CD4-positive, alpha-beta T cell treated with Interleukin-4 for 4 hours (primary cell): ENCODE measurements around the gene TNFSF12.

Source experiments
- DNase-seq: peaks from one replicate; pipeline ENCODE4 v3.0.0-alpha.2; 2020

TNFSF12 gene

DNA sequence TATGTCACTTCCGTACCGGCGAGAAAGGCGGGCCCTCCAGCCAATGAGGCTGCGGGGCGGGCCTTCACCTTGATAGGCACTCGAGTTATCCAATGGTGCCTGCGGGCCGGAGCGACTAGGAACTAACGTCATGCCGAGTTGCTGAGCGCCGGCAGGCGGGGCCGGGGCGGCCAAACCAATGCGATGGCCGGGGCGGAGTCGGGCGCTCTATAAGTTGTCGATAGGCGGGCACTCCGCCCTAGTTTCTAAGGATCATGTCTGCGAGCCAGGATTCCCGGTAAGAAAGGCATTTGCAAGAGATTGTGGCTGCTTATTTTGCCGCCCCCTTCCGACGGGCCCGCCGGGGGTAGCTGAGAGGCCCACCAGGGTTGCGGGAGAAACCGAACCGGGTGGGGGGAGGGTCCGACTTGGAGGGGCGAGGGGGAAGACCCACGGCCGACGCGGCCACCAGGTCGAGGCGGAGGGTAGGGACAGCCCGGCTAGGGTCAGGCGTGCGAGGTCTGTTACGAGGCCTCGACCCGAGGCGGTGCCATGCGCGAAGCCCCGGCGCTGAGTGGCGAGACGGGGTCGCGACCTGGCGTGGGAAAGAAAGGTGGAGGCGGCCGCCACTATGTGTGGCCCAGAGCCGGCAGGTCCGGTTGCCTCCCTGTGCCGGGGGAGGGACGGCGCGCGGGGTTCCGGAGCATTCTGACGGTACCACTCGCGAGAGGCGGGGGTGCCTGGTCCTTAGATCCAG lies 23.9 kb downstream of the TNFSF12 start:
- DNase-seq = peak; percentile 100

DNA sequence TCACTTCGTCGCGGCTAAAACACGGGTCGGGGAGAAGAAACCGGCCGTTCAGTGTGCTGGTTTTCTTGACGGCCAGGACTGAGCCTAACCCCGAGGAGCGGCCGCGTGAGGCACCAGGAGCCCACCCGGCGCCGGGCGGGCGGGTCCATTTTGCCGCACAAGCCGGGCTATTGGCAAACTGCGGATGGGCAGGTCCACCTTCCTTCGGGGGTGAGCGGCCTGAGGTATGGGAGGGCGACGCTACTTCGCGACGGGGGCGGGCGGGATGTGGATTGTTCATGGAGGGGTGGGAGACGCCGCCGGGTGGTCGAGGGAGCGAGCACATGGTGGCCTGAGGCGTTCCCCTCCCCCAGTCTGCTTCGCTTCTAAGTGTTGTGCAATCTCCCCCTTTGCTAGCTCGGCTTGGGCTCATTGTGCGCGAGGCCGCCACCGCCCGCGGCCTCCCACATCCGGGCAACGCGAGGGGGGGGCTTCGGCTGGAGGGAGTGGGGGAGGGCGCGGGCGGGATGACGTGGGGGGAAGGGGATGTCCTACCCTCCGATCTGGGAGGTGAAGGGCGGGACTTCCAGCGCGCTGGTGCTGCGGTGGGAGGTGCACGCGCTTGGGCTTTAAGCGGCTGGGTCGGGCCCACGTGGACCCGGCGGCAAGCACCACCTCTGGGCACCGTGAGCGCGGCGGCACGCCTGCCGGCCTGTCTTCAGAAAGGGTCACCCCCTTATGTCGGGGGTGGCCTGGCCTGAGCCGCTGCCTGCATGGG lies 24.6 kb downstream of the TNFSF12 start:
- DNase-seq = peak; percentile 93

DNA sequence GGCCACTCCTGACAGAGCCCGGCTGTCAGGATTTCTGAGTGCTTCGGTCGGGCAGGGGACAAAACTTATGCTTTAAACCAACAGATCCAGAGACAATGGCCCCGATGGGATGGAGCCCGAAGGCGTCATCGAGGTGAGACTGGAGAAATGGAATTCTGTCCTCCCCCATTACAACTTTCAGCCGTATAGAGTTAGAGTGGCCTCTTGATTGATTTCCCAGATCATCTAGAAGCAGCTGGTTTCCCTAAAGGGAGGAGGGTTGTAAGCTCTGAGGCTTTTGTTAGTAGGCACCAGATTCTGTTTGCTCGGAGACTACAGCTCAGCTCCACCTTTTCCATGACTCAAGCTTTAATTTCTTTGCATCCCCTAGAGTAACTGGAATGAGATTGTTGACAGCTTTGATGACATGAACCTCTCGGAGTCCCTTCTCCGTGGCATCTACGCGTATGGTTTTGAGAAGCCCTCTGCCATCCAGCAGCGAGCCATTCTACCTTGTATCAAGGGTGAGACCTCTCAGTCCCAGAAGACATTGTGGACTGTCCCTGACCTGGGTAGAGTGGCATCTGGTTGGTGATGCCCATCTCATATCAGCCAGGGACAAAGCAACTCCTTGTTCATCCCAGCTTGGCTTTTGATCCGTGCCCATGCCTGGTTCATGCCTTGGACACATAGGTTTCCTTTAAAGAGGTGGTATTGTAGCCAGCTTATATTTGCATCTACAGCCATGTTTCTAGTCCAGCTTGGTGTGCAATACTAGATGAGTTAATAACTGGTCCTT lies 25.5 kb downstream of the TNFSF12 start:
- no peak for DNase-seq

DNA sequence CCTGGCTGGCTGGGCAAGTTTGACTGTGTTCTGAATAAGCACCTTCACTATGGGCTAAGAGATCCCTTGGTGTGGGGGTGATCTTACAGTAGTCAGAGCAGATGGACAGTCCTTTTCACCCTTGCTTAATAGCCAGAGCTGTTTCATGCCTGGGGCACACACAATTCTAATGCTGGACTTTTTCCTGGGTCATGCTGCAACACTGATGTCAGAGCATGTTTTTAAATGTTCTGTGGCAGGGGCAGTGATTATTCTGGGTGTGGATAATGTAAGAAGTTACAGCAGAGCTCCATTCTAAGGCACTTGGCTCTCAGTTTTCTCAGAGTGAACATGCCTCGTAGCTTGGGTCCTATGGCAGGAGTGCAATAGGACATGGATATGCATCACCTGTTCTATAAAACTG lies 26.6 kb downstream of the TNFSF12 start:
- no peak for DNase-seq

DNA sequence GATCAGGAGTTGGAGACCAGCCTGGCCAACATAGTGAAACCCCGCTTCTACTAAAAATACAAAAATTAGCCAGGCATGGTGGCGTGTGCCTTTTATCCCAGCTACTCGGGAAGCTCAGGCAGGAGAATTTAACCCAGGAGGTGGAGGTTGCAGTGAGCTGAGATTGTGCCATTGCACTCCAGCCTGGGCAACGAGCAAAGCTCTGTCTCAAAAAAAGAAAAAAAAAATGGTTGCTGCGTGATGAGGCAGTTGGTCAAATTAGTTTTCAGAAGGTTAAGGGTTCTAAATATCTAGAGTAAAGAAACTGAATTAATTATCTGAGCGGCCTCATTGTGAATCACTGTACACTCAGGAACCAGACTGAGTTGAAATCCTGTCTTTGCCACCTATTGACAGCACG lies 27.1 kb downstream of the TNFSF12 start:
- no peak for DNase-seq

DNA sequence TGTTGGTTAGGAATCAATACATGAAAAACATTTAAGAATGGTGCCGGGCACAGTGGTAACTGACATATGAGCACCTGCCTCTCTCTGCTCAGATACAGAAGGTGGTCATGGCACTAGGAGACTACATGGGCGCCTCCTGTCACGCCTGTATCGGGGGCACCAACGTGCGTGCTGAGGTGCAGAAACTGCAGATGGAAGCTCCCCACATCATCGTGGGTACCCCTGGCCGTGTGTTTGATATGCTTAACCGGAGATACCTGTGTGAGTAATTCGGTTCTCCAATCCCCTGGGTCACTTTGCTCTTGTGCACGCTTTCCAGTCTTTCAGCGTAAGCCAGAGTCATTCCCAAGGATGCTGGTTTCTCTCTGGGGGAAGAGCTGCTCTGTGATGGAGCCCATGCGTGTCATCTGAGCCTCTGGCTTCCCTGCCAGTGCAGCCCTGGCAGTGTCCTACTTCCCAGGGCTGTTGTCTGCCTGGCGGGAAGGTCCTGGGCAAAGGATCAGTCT lies 27.6 kb downstream of the TNFSF12 start:
- DNase-seq = no peak

DNA sequence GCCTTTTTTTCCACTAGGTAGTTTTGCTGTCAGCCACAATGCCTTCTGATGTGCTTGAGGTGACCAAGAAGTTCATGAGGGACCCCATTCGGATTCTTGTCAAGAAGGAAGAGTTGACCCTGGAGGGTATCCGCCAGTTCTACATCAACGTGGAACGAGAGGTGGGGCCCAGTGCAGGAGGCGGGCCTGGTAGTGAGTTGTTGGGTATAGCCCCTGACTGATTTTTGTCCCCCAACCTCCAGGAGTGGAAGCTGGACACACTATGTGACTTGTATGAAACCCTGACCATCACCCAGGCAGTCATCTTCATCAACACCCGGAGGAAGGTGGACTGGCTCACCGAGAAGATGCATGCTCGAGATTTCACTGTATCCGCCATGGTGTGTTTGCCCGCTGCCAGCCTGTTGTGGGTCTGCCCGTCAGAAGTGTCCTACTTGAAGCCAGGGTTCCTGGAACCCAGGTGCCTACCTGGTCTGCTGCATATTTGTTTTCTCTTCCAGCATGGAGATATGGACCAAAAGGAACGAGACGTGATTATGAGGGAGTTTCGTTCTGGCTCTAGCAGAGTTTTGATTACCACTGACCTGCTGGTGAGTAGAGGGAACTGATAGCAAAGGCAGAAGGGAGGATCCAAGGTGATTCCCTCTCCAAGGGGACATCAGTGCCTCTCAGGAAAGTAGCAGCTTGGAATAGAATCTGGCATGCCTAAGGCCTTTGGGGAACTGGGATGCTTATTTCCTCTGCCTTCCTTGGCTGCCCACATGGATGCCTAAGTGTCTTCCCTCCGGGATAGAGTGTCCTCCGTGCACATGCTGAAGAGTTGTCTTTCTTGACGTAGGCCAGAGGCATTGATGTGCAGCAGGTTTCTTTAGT lies 28.7 kb downstream of the TNFSF12 start:
- no peak for DNase-seq

DNA sequence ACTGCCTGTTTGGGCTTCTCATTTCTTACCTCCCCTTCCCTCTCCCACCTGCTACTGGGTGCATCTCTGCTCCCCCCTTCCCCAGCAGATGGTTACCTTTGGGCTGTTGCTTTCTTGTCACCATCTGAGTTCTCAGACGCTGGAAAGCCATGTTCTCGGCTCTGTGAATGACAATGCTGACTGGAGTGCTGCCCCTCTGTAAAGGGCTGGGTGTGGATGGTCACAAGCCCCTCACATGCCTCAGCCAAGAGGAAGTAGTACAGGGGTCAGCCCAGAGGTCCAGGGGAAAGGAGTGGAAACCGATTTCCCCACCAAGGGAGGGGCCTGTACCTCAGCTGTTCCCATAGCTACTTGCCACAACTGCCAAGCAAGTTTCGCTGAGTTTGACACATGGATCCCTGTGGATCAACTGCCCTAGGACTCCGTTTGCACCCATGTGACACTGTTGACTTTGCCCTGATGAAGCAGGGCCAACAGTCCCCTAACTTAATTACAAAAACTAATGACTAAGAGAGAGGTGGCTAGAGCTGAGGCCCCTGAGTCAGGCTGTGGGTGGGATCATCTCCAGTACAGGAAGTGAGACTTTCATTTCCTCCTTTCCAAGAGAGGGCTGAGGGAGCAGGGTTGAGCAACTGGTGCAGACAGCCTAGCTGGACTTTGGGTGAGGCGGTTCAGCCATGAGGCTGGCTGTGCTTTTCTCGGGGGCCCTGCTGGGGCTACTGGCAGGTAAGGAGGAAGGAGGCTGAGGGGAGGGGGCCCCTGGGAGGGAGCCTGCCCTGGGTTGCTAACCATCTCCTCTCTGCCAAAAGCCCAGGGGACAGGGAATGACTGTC lies 30.4 kb downstream of the TNFSF12 start, which contains the start of gene CD68:
CD68 (plus strand) TSS at position 638 of the 833 bp plus-strand sequence; CDS start at position 678, 40 bp downstream.
- peak; percentile 75 for DNase-seq

DNA sequence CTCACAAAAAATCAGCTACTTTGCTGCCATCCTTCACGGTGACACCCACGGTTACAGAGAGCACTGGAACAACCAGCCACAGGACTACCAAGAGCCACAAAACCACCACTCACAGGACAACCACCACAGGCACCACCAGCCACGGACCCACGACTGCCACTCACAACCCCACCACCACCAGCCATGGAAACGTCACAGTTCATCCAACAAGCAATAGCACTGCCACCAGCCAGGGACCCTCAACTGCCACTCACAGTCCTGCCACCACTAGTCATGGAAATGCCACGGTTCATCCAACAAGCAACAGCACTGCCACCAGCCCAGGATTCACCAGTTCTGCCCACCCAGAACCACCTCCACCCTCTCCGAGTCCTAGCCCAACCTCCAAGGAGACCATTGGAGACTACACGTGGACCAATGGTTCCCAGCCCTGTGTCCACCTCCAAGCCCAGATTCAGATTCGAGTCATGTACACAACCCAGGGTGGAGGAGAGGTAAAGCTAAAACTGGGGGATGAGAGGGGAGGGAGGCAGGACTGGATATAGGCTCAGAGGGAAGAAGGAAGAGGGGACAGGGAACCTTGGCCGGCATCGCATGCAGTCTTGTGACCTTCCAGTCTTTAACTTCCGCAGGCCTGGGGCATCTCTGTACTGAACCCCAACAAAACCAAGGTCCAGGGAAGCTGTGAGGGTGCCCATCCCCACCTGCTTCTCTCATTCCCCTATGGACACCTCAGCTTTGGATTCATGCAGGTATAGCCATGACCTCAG lies 31.2 kb downstream of the TNFSF12 start:
- no peak for DNase-seq

DNA sequence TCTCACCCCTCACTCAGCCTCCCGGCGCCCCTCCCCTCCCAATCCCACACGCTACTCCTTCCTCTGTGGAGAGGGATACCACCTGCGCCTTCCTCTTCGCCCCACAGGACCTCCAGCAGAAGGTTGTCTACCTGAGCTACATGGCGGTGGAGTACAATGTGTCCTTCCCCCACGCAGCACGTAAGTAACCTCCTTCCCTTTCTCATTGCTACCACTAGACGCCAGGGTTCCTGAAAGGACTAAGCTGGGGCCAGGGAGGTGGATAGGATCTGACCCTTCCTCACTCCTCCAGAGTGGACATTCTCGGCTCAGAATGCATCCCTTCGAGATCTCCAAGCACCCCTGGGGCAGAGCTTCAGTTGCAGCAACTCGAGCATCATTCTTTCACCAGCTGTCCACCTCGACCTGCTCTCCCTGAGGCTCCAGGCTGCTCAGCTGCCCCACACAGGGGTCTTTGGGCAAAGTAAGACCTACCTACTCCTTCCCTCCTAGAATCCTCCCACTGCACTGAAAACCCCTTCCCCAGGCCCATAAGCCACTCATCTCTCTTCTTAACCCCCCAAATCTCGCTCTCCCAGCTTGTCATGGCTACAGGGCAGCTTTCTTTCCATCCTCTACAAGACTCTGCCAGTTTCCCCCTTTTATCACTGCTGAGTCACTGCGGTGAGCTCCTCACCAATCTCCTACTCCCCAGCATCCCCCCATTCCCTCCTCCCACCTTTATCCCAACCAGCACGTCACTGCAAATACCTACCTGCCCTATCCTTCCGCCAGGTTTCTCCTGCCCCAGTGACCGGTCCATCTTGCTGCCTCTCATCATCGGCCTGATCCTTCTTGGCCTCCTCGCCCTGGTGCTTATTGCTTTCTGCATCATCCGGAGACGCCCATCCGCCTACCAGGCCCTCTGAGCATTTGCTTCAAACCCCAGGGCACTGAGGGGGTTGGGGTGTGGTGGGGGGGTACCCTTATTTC lies 32.0 kb downstream of the TNFSF12 start:
- DNase-seq = no peak

DNA sequence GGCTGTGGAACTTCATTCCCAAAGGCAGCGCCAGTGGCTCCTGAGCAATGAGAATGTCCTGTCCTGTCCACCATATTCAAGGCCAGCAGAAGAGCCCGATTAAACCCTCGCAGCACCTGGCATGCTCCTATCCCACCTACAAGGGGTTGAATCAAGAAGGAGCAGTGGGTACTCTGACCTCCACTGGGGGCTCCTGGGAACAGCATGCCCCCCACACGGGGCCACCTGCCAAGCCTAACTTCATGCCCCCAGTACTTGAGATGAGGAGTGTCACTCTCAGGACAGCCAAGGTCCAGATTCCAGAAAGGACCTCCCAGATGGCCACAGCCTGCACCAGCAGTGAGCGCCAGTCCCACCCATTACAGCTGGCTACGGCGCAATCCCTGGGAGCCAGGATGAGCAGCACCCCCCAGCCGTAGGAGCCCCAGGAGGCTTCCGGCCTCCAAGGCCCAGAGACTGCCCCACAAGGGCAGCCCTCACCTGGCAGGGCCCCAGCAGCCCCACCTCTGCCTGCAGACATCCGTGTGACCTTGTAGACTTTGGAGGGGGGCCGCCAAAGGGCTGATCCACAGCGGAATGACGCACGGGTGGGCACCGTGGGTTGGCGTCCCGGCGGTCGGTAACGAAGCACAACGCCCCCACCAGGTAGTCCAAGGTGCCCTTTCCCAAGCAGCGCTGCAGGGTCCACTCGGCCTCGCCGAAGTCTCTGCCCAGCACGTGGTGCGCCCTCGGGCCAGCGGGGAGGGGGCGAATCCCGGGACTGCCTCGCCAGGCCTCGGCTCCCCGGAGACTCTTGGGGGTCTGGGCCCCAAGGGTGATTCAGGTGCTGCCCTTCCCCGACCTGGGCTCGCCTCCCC lies 33.8 kb downstream of the TNFSF12 start:
- DNase-seq = no peak

DNA sequence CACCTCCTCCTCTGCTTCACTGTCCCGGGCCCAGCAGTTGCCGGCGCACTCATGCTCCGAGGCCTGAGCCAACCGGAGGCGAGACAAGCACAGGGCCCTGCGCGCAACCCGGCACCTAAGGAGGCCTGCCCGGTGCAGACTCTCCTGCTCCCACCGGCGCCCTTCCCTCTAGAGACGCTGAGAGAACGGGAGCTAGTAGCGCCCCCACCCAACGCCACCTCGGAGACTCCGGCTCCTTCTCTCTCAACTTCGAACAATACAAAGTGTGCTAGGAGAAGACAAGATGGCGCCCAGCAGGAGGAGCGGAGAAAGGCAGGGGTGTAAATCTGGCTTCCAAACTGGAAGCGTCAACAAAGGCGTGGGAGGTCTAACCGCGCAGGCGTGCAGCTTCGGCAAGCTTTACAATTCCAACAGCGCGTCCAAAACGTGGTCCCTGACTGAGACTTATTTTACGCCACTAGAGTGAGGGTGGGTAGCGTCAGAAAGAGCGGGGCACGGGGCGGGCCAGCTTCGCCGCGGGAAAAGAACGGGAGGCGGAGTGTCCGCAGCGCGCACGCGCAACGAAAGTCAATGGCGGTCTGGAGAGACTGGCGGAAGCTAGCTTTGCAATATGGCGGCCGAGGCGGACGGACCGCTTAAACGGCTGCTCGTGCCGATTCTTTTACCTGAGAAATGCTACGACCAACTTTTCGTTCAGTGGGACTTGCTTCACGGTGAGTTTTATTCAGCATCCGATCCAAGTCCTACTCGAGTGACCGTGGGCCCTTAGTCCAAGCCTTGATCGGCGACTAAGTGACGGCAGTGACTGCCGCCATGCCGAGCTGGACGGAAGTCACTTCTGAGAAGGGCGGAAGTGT lies 34.6 kb downstream of the TNFSF12 start, which contains the start of gene MPDU1:
MPDU1 (plus strand) TSS at position 600 of the 857 bp plus-strand sequence; CDS start at position 611, 11 bp downstream.
- peak; percentile 96 for DNase-seq

DNA sequence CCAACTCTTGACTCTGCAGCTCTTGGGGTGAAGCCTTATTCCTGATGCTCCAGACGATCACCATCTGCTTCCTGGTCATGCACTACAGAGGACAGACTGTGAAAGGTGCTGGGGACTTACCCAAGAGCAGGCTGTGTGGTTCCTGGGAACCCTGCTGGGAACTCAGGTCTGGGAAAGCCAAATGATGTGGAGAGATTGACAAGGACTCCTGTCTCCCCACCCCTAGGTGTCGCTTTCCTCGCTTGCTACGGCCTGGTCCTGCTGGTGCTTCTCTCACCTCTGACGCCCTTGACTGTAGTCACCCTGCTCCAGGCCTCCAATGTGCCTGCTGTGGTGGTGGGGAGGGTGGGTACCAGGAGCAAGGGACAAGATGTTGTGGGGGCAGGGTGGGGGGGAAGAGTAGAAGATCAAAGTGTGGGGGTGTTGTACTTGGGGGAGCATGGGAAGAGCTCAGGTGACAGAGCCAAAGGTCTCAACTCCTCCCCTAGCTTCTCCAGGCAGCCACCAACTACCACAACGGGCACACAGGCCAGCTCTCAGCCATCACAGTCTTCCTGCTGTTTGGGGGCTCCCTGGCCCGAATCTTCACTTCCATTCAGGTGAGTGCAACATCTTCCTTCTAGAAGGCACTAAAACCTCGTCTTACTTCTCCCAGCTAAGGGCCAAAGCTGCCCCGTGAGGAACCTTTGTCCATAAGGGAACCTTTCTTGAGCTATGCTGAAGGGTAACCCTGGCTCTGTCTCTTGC lies 38.0 kb downstream of the TNFSF12 start:
- no peak for DNase-seq

DNA sequence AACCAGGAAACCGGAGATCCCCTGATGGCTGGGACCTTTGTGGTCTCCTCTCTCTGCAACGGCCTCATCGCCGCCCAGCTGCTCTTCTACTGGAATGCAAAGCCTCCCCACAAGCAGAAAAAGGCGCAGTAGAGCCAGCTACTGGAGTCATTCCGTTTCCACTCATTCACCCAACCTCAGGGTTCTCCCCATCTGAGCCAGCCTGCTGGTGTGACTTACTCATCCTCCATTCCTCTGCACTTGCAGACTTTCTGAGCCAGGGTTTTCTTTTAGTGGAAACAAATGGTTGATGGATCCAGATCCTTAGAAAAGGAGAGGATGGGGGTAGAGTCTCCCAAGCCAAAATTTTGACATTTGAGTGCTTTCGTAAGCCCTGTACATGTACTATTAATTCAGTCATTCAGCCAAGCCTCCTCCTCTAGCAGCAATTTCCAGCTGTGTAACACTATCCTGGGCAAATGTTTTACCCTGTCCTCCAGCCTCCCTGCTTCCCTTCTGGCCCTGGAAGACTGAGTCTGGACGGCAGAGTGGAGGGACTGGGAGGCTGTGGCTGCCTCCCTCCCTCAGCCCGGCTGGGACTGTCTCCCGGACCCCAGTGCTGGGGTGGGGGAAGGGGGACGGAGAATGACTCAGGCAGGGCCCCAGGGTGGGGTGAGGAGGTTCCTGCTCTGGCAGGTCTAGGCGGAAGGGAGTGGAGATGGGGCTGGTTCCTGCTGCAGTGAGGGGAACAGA lies 38.7 kb downstream of the TNFSF12 start:
- DNase-seq = no peak

DNA sequence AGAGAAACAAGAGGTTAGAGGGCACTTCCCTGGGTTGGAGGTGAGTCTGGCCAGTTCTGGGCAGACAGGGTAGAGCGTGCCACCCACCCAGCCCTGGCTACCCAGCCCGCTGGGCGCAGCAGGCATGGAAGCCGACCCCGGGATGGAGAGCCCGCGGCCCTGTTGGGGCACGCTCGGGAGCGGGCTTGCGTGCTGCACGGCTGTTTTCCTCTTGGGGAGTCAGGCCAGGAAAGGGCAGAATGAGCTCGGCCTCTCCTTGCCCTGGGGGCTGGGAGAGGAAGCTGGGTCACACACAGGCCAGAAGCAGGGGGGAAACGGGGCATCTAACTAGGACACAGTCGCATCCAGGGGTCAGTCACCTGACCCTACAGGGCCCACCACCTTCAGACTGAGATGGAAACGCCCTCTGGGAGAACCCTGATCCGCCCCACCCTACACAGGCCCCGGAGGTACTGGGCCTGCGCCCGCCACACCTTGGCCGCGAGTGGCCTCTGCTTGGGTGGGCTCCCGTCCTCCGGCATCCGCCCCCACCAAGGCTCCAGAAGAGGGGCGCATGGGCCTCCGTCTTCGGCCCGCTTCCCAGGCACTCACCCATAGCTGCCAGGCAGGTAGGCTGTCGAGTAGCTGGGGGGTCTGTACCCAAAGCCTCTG lies 39.8 kb downstream of the TNFSF12 start:
- no peak for DNase-seq
